K562 (cell line): ENCODE data around the gene TTC32. TPM values are rescaled to one million over a fixed set of nuclear protein-coding genes. Genes with fewer than 3 reads are reported as not detected.

Experiments
- ATAC-seq: fragments of 200-7000 bp; cut with Tn5 transposase; 3 replicates; pipeline ENCODE4 v1.9.1; 2020; ENCODE audit warnings: moderate library complexity
- BruUV-seq: library from RNA; stranded (reverse); fragments of 400-500 nt; replicated peaks from 2 replicates; lab custom pipeline; 2021; lab: Mats Ljungman, UMichigan
- CTCF ChIA-PET: fragments of 300-600 bp; formaldehyde crosslinking; extraction: SDS; loops from one replicate; lab custom pipeline; 2021; ENCODE audit warnings: low intra/inter-chr PET ratio; lab: Yijun Ruan, JAX
- POLR2A ChIA-PET: fragments of 300-600, 350-650 bp; sonication (Branson Sonifier 250); formaldehyde crosslinking; extraction: SDS; loops from one replicate; lab custom pipeline; 2021; ENCODE audit warnings: antibody characterized with exemption, inconsistent platforms; lab: Yijun Ruan, JAX
- DNase-seq, 4 experiments: peaks; one replicate each; pipeline versions ENCODE4 v3.0.0 to v3.0.0-alpha.2; 2011 to 2018; ENCODE audit warnings: low spot score in 3 of 4, mixed read lengths in 3 of 4; ENCODE audit errors: extremely low read depth in 1 of 4
- FAIRE-seq: peaks from 2 replicates; lab custom pipeline; 2011; peaks lifted over from hg19 to GRCh38; lab: Jason Lieb, UNC
- H2AFZ ChIP-seq: 2 replicates; pipeline ENCODE4 v1.6.0; 2011; ENCODE audit warnings: low read depth, low read length, control low read depth, inconsistent platforms
- H3K27ac ChIP-seq: fragments of 200-600 bp; 3 replicates; pipeline ENCODE4 v1.8.0; 2011; ENCODE audit warnings: low read depth, mild to moderate bottlenecking, control low read depth, inconsistent platforms, low read length, moderate library complexity, mixed read lengths; ENCODE audit errors: extremely low read depth
- H3K27me3 ChIP-seq, 2 experiments: fragments of 300-600 bp in 1 of 2; 2 replicates in 1 of 2; 3 replicates in 1 of 2; pipeline versions ENCODE4 v1.6.0 to v1.8.0; 2011; ENCODE audit warnings: inconsistent platforms in 2 of 2, low read length in 2 of 2, mild to moderate bottlenecking in 1 of 2, mixed read lengths in 1 of 2, moderate library complexity in 1 of 2; ENCODE audit not compliant: control insufficient read depth in 2 of 2, insufficient read depth in 2 of 2
- H3K36me3 ChIP-seq: fragments of 300-600 bp; 3 replicates; pipeline ENCODE4 v1.8.0; 2011; ENCODE audit warnings: mild to moderate bottlenecking, low read length, inconsistent platforms; ENCODE audit not compliant: control insufficient read depth, insufficient read depth
- H3K4me1 ChIP-seq, 2 experiments: fragments of 200-600 bp in 1 of 2; replicated peaks in 1 of 2; 2 replicates in 1 of 2; 3 replicates in 1 of 2; pipeline versions ENCODE4 v1.5.1 to v1.8.0; 2011; ENCODE audit warnings: inconsistent platforms in 2 of 2, low read length in 2 of 2, mild to moderate bottlenecking in 1 of 2, mixed read lengths in 1 of 2, moderate library complexity in 1 of 2; ENCODE audit not compliant: control insufficient read depth in 2 of 2, insufficient read depth in 2 of 2
- H3K4me2 ChIP-seq: 2 replicates; pipeline ENCODE4 v1.6.1; 2011; ENCODE audit warnings: low read length, control low read depth, inconsistent platforms, mixed read lengths; ENCODE audit not compliant: insufficient read depth
- H3K4me3 ChIP-seq: fragments of 200-600 bp; sonication (generic), shearing (Covaris generic); 2 replicates; pipeline ENCODE4 v1.5.1; 2016; ENCODE audit warnings: control low read depth, inconsistent platforms
- H3K79me2 ChIP-seq: fragments of 200-600 bp; 3 replicates; pipeline ENCODE4 v1.8.0; 2011; ENCODE audit warnings: low read length, inconsistent platforms; ENCODE audit not compliant: control insufficient read depth, insufficient read depth
- H3K9ac ChIP-seq, 2 experiments: 2 replicates each; pipeline versions ENCODE4 v1.6.0 to v1.6.1; 2011; ENCODE audit warnings: low read depth in 2 of 2, low read length in 2 of 2, control low read depth in 1 of 2, inconsistent platforms in 1 of 2, mild to moderate bottlenecking in 1 of 2, mixed read lengths in 1 of 2; ENCODE audit not compliant: insufficient read depth in 1 of 2
- H3K9me1 ChIP-seq: one replicate; pipeline ENCODE4 v1.6.0; 2011; ENCODE audit warnings: inconsistent platforms, mild to moderate bottlenecking, low read length, moderate library complexity; ENCODE audit not compliant: control insufficient read depth, insufficient read depth
- H3K9me3 ChIP-seq: replicated peaks from 2 replicates; pipeline ENCODE4 v1.5.1; 2011; ENCODE audit warnings: low read depth, low read length, inconsistent platforms; ENCODE audit not compliant: control insufficient read depth, insufficient read depth
- H4K20me1 ChIP-seq: replicated peaks from 2 replicates; pipeline ENCODE4 v1.6.1; 2011; ENCODE audit warnings: low read length, inconsistent platforms, mixed read lengths; ENCODE audit not compliant: control insufficient read depth, insufficient read depth
- ETS2 ChIP-seq: IDR thresholded peaks from 2 replicates; pipeline ENCODE4 v1.6.1; 2016; ENCODE audit warnings: borderline replicate concordance, missing genetic modification characterization, mild to moderate bottlenecking, moderate library complexity, missing compliant biosample characterization; ENCODE audit not compliant: poor library complexity, severe bottlenecking
- FOXA3 ChIP-seq, 2 experiments: fragments of 450-650 bp in 1 of 2; sonication (generic) in 1 of 2; formaldehyde crosslinking; IDR thresholded peaks in 1 of 2; conservative IDR thresholded peaks in 1 of 2; 2 replicates each; pipeline versions ENCODE4 v1.4.0 to v1.8.0; 2020 to 2022; ENCODE audit warnings: mild to moderate bottlenecking in 2 of 2, missing genetic modification reagents in 1 of 2
- FOXJ2 ChIP-seq: fragments of 200-800 bp; sonication (Bioruptor generic); IDR thresholded peaks from 2 replicates; pipeline ENCODE4 v1.6.1; 2016; ENCODE audit warnings: missing genetic modification characterization, missing compliant biosample characterization
- FOXK1 ChIP-seq: sonication (generic); formaldehyde crosslinking; IDR thresholded peaks from 2 replicates; pipeline ENCODE4 v1.8.0; 2022; ENCODE audit warnings: missing genetic modification reagents, mild to moderate bottlenecking, borderline replicate concordance
- FOXO4 ChIP-seq: fragments of 450-650 bp; formaldehyde crosslinking; IDR thresholded peaks from 2 replicates; pipeline ENCODE4 v1.4.0; 2020; ENCODE audit warnings: mild to moderate bottlenecking, moderate library complexity
- HNRNPLL ChIP-seq: fragments of 200-400 bp; formaldehyde crosslinking; IDR thresholded peaks from 2 replicates; pipeline ENCODE4 v1.6.1; 2017; ENCODE audit warnings: low read length, low read depth, mild to moderate bottlenecking; ENCODE audit not compliant: poor library complexity, severe bottlenecking
- KDM2B ChIP-seq: fragments of 250-450 bp; sonication (Bioruptor Pico); IDR thresholded peaks from 2 replicates; pipeline ENCODE4 v1.8.0; 2021; ENCODE audit warnings: mild to moderate bottlenecking, moderate library complexity
- NEUROD1 ChIP-seq: fragments of 150-350 bp; IDR thresholded peaks from 2 replicates; pipeline ENCODE4 v1.6.1; 2014; ENCODE audit warnings: borderline replicate concordance, low read length, low read depth; ENCODE audit not compliant: partially characterized antibody
- SIRT6 ChIP-seq: IDR thresholded peaks from one replicate; pipeline ENCODE4 v1.6.1; 2012; ENCODE audit warnings: low read depth, mild to moderate bottlenecking, control low read depth, inconsistent platforms, low read length, moderate library complexity
- TAF15 ChIP-seq: fragments of 200-400 bp; formaldehyde crosslinking; IDR thresholded peaks from 2 replicates; pipeline ENCODE4 v1.6.1; 2017; ENCODE audit warnings: mild to moderate bottlenecking, low read depth, low read length, moderate library complexity
- ZNF165 ChIP-seq: fragments of 250-450 bp; sonication (Bioruptor Pico); IDR thresholded peaks from 2 replicates; pipeline ENCODE4 v1.4.0; 2020; ENCODE audit warnings: borderline replicate concordance
- ZNF444 ChIP-seq: fragments of 250-450 bp; sonication (Bioruptor Pico); IDR thresholded peaks from 2 replicates; pipeline ENCODE4 v1.4.0; 2020; ENCODE audit warnings: mild to moderate bottlenecking, moderate library complexity
- ZNF586 ChIP-seq: fragments of 450-650 bp; formaldehyde crosslinking; conservative IDR thresholded peaks from 2 replicates; pipeline ENCODE4 v1.4.0; 2020; ENCODE audit warnings: mild to moderate bottlenecking, moderate library complexity
- ZNF696 ChIP-seq: fragments of 250-450 bp; sonication (Bioruptor Pico); conservative IDR thresholded peaks from 2 replicates; pipeline ENCODE4 v1.4.0; 2020; ENCODE audit warnings: mild to moderate bottlenecking, moderate library complexity
- ZNF707 ChIP-seq: fragments of 250-450 bp; sonication (Bioruptor Pico); conservative IDR thresholded peaks from 2 replicates; pipeline ENCODE4 v1.8.0; 2022; ENCODE audit warnings: inconsistent platforms, mild to moderate bottlenecking, moderate library complexity
- in situ Hi-C: fragments of 300-500 bp; cut with MboI; formaldehyde crosslinking; loops from 4 replicates; pipeline ENCODE4 v1.15.0; 2018; ENCODE audit warnings: inconsistent platforms, mixed read lengths
- intact Hi-C: fragments of 100-400 bp; cut with micrococcal nuclease; formaldehyde crosslinking; loops from 2 replicates; pipeline ENCODE4 v1.14.2; 2022
- polyA plus RNA-seq, 8 experiments: library from polyadenylated mRNA; depleted of rRNA in 4 of 8; stranded (reverse) in 5 of 8; unstranded in 3 of 8; fragments of >200 nt; fragmentation: Nextera tagmentation in 2 of 8; fragmentation: Illumina TruSeq in 1 of 8; extraction: Ambion mirVana in 2 of 8; extraction: Trizol in 1 of 8; gene quantifications; 2 replicates each; pipeline versions ENCODE4 v1.2.1 to v1.2.3, GENCODE V29; 2011 to 2014; ENCODE audit warnings: inconsistent platforms in 1 of 8, missing spikeins in 1 of 8
- total RNA-seq, 7 experiments: library from RNA; depleted of rRNA in 6 of 7; stranded (reverse); fragments of >200 nt in 6 of 7; fragmentation: Illumina TruSeq in 2 of 7; extraction: Trizol in 2 of 7; gene quantifications; 2 replicates each; pipeline versions ENCODE4 v1.2.1 to v1.2.3, GENCODE V29; 2011 to 2021; ENCODE audit warnings: low replicate concordance in 1 of 7
- TF ChIP-seq, protein P1 (sequence below): sonication (generic); formaldehyde crosslinking; IDR thresholded peaks from 2 replicates; pipeline ENCODE4 v1.8.0; 2022; ENCODE audit warnings: mild to moderate bottlenecking, missing genetic modification reagents, borderline replicate concordance

The TTC32 gene
- total and polyA plus RNA-seq, 9 of the 15 experiments (the other 6 are each of a cell fraction or from before 2014, with no cell fraction given): 27.6 to 71.4 (median 52.6) TPM

- H2AFZ ChIP-seq: no peak overlapping the region
- H3K4me2 ChIP-seq: no peak overlapping the region
- DNase-seq (no peak), FAIRE-seq (no peak), ATAC-seq (no peak)
- no peaks in the 10 kb centered on the region for H3K27me3 ChIP-seq
- no peaks in the 10 kb centered on the region for H3K4me1 ChIP-seq
- in situ Hi-C loops: no loop called here
- BruUV-seq: no TSS peak
- no peak overlapping the region for H3K4me3 ChIP-seq
- no peaks in the 10 kb centered on the region for H3K9me1 ChIP-seq
- intact Hi-C loops: no loop called here
- H3K9ac ChIP-seq: no peak overlapping the region
- no peaks in the 10 kb centered on the region for H4K20me1 ChIP-seq
- H3K9me3 ChIP-seq: no peaks in the 10 kb centered on the region
- CTCF ChIA-PET: interaction anchor here (0.5 kb wide), 1 partner anchor 151 kb away, joined by 4 read pairs; no protein-coding TSS in a partner anchor
- TF ChIP-seq ETS2 (no peak), ZNF165 (CRISPR knock-in tag) (no peak), HNRNPLL (no peak), NEUROD1 (no peak), FOXO4 (no peak), ZNF696 (CRISPR knock-in tag) (no peak), TAF15 (no peak), ZNF586 (CRISPR knock-in tag) (no peak), ZNF444 (CRISPR knock-in tag) (no peak), FOXK1 (CRISPR knock-in tag) (no peak), ZNF707 (CRISPR knock-in tag) (no peak), KDM2B (CRISPR knock-in tag) (no peak), FOXJ2 (tag) (no peak), SIRT6 (no peak), FOXA3 (CRISPR knock-in tag; conservative IDR thresholded peaks at IDR 0.05 in 1 of 2, IDR thresholded peaks at IDR 0.05 in 1 of 2) (no peak)
- TF ChIP-seq, protein P1, sequence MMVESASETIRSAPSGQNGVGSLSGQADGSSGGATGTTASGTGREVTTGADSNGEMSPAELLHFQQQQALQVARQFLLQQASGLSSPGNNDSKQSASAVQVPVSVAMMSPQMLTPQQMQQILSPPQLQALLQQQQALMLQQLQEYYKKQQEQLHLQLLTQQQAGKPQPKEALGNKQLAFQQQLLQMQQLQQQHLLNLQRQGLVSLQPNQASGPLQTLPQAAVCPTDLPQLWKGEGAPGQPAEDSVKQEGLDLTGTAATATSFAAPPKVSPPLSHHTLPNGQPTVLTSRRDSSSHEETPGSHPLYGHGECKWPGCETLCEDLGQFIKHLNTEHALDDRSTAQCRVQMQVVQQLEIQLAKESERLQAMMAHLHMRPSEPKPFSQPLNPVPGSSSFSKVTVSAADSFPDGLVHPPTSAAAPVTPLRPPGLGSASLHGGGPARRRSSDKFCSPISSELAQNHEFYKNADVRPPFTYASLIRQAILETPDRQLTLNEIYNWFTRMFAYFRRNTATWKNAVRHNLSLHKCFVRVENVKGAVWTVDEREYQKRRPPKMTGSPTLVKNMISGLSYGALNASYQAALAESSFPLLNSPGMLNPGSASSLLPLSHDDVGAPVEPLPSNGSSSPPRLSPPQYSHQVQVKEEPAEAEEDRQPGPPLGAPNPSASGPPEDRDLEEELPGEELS (CRISPR knock-in tag): no peak
- 0 out of 3 replicates have a peak, but pooled peaks cover 3% of the 10 kb centered on the region for H3K36me3 ChIP-seq
- POLR2A ChIA-PET: no interaction called here
- no peaks in the 10 kb centered on the region for H3K79me2 ChIP-seq
- H3K27ac ChIP-seq: no peak overlapping the region
These were observed 47.3 kb upstream of the TTC32 start for GRCh38 chr2:19949071-19949470.
